Measurements from ENCODE around the gene ACACB. TPM values are rescaled to one million over a fixed set of nuclear protein-coding genes. Genes with fewer than 3 reads are reported as not detected.
"Not testable (repeated sequence)": the region's sequence is repeated elsewhere in the genome, so short reads cannot be mapped to it uniquely, and the experiment has no call there.

ACACB gene
- total RNA-seq, 1 donor from 2014 or later = 130 TPM

- peaks cover 7 to 50% of the 10 kb centered on the region in 2 donors for H3K36me3 ChIP-seq
- H3K27me3 ChIP-seq = no peaks in the 10 kb centered on the region
- no peaks in the 10 kb centered on the region for H3K4me1 ChIP-seq
- DNase-seq (ENCODE audit: extremely low spot score in 2 of 2) = no peak
- intact Hi-C loops (cut with DNase I) = no loop called here
- no peaks in the 10 kb centered on the region for H3K9me3 ChIP-seq
- no peak overlapping the region for H3K27ac ChIP-seq
- no peak overlapping the region for H3K4me3 ChIP-seq
- TF ChIP-seq POLR2AphosphoS5 (IDR thresholded peaks at IDR 0.05; ENCODE audit: insufficient read depth in 1 of 2, low read depth in 1 of 2) = no peak
- TF ChIP-seq, protein P1, sequence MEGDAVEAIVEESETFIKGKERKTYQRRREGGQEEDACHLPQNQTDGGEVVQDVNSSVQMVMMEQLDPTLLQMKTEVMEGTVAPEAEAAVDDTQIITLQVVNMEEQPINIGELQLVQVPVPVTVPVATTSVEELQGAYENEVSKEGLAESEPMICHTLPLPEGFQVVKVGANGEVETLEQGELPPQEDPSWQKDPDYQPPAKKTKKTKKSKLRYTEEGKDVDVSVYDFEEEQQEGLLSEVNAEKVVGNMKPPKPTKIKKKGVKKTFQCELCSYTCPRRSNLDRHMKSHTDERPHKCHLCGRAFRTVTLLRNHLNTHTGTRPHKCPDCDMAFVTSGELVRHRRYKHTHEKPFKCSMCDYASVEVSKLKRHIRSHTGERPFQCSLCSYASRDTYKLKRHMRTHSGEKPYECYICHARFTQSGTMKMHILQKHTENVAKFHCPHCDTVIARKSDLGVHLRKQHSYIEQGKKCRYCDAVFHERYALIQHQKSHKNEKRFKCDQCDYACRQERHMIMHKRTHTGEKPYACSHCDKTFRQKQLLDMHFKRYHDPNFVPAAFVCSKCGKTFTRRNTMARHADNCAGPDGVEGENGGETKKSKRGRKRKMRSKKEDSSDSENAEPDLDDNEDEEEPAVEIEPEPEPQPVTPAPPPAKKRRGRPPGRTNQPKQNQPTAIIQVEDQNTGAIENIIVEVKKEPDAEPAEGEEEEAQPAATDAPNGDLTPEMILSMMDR (IDR thresholded peaks at IDR 0.05) = no peak
- no peak for TF ChIP-seq POLR2A (IDR thresholded peaks at IDR 0.05)
Measured at GRCh38 chr12:109169686-109170085, 53.3 kb downstream of the ACACB start.

DNA sequence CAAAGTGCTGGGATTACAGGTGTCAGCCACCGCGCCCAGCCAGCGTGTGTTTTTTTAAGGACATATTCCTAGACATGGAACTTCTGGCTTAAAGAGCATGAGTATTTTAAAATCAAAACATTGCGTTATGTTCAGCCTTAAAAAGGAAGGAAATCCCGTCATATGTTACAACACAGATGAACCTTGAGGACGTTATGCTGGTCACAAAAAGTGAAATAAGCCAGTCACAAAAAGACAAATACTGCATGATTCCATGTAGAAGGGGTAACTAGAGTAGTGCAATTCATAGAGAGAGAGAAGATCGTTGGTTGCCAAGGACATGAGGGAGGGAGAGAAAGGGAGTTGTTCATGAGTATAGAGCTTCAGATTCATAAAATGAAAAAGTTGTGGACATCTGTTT, 53.9 kb downstream of the ACACB start:
- H3K36me3 ChIP-seq = peaks cover 7 to 50% of the 10 kb centered on the region in 2 donors
- H3K4me1 ChIP-seq = no peaks in the 10 kb centered on the region
- no peaks in the 10 kb centered on the region for H3K27me3 ChIP-seq
- H3K4me3 ChIP-seq = no peak overlapping the region
- intact Hi-C loops (cut with DNase I) = no loop called here
- no peak for DNase-seq (ENCODE audit: extremely low spot score in 2 of 2)
- TF ChIP-seq POLR2A (IDR thresholded peaks at IDR 0.05) = no peak
- TF ChIP-seq, protein P1 (IDR thresholded peaks at IDR 0.05) = no peak
- no peak for TF ChIP-seq POLR2AphosphoS5 (IDR thresholded peaks at IDR 0.05; ENCODE audit: insufficient read depth in 1 of 2, low read depth in 1 of 2)
- H3K27ac ChIP-seq = no peak overlapping the region
- no peaks in the 10 kb centered on the region for H3K9me3 ChIP-seq

GRCh38 chr12:109172787-109173186, 56.4 kb downstream of the ACACB start:
- H3K27ac ChIP-seq; H3K4me3 ChIP-seq; H3K4me1 ChIP-seq; intact Hi-C loops (cut with DNase I); DNase-seq (ENCODE audit: extremely low spot score in 2 of 2); H3K9me3 ChIP-seq; H3K27me3 ChIP-seq: not testable (repeated sequence)
- peaks cover 7 to 45% of the 10 kb centered on the region in 2 donors for H3K36me3 ChIP-seq

GRCh38 chr12:109173443-109174240, 57.3 kb downstream of the ACACB start:
- no peak overlapping the region for H3K27ac ChIP-seq
- intact Hi-C loops (cut with DNase I) = no loop called here
- no peaks in the 10 kb centered on the region for H3K27me3 ChIP-seq
- H3K4me1 ChIP-seq = no peaks in the 10 kb centered on the region
- no peak for DNase-seq (ENCODE audit: extremely low spot score in 2 of 2)
- no peak overlapping the region for H3K4me3 ChIP-seq
- H3K36me3 ChIP-seq = peaks cover 7 to 42% of the 10 kb centered on the region in 2 donors
- no peak for TF ChIP-seq POLR2A (IDR thresholded peaks at IDR 0.05)
- TF ChIP-seq POLR2AphosphoS5 (IDR thresholded peaks at IDR 0.05; ENCODE audit: insufficient read depth in 1 of 2, low read depth in 1 of 2) = no peak
- TF ChIP-seq, protein P1 (IDR thresholded peaks at IDR 0.05) = no peak
- no peaks in the 10 kb centered on the region for H3K9me3 ChIP-seq

GRCh38 chr12:109174468-109174867, 58.1 kb downstream of the ACACB start:
- Histone ChIP-seq H3K9me3 (no peaks in the 10 kb centered on the region), H3K4me1 (no peaks in the 10 kb centered on the region), H3K4me3 (no peak overlapping the region), H3K27ac (no peak overlapping the region), H3K27me3 (no peaks in the 10 kb centered on the region), H3K36me3 (peaks cover 7 to 48% of the 10 kb centered on the region in 2 donors)
- no peak for DNase-seq (ENCODE audit: extremely low spot score in 2 of 2)
- TF ChIP-seq, protein P1 (IDR thresholded peaks at IDR 0.05) = no peak
- no peak for TF ChIP-seq POLR2AphosphoS5 (IDR thresholded peaks at IDR 0.05; ENCODE audit: insufficient read depth in 1 of 2, low read depth in 1 of 2)
- no peak for TF ChIP-seq POLR2A (IDR thresholded peaks at IDR 0.05)
- intact Hi-C loops (cut with DNase I) = no loop called here

Data from vagina (tissue), 2 donors.